Muscle of arm (tissue), 12 donors: ENCODE data around the gene MYO1F. TPM values are rescaled to one million over a fixed set of nuclear protein-coding genes. Genes with fewer than 3 reads are reported as not detected.
"Not testable (repeated sequence)": the region's sequence is repeated elsewhere in the genome, so short reads cannot be mapped to it uniquely, and the experiment has no call there.

Experiments used
- DNase-seq: peaks from one replicate; pipeline ENCODE4 v3.0.0-alpha.2; 2013
- polyA plus RNA-seq, 12 donors: library from polyadenylated mRNA; unstranded; fragments of 120-200 nt; gene quantifications; one replicate each; pipeline ENCODE4 v1.2.1, GENCODE V29; 2013; ENCODE audit not compliant: insufficient read length in 12 of 12

MYO1F gene
- polyA plus RNA-seq, 12 donors: 2.8 to 19.6 (median 3.8) TPM; not detected in 1

GRCh38 chr19:8566855-8567254 lies 10.4 kb downstream of the MYO1F start:
- no peak for DNase-seq

GRCh38 chr19:8564866-8565265 lies 12.4 kb downstream of the MYO1F start:
- DNase-seq: not testable (repeated sequence)

DNA sequence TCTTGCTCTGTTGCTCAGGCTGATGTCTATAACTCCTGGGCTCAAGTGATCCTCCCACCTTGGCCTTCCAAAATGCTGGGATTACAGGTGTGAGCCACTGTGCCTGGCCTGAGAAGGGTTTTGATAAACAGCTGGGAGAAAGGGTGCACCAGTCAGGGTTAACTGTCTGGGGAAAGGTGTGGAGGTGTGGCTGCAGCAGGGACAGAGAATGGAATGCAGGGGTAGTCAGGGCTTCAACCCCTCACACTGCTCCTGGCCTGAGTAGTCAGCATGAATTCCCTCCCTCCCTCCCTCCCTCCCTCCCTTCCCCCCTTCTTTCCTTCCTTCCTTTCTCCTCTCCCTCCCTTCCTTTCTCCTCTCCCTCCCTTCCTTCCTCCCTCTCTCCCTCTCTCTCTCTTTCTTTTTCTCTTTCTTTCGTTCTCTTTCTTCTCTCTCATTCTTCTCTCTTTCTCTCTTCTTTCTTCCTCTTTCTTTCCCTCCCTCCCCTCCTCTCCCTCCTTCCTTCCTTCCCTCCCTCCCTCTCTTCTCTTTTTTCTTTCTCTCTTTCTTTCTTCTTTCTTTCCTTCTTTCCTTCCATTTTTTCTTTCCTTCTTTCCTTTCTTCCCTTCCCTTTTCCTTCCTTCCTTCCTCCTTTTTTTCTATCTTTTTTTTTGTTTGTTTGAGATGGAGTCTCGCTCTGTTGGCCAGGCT lies 16.0 kb downstream of the MYO1F start:
- no peak for DNase-seq

DNA sequence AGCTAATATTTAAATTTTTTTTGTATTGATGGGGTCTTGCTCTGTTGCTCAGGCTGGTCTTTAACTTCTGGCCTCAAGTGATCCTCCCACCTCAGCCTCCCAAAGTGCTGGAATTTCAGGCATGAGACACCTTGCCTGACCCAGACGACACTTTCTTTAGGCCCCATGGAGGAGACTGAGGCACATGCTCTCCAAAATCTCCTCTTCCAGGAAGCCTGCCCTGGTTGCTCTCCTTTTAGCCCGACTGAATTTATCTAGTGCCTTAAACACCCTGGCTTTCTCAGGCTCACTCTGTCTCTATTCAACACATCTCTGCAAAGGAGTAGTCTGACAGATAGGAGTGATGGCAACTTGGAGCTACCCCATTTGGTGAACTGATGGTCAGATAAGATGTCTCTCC lies 18.9 kb downstream of the MYO1F start:
- DNase-seq: no peak

GRCh38 chr19:8557642-8558238 lies 19.5 kb downstream of the MYO1F start:
- DNase-seq: no peak

GRCh38 chr19:8553729-8554128 lies 23.5 kb downstream of the MYO1F start:
- not testable (repeated sequence) for DNase-seq

- no peak for DNase-seq
Measured at GRCh38 chr19:8552810-8553209, 24.4 kb downstream of the MYO1F start.

- no peak for DNase-seq
Measured at GRCh38 chr19:8550070-8550469, 27.2 kb downstream of the MYO1F start.

- DNase-seq: no peak
Measured at GRCh38 chr19:8545743-8546142, 31.5 kb downstream of the MYO1F start.

GRCh38 chr19:8544168-8544567 lies 33.1 kb downstream of the MYO1F start:
- DNase-seq: no peak

GRCh38 chr19:8539621-8540149 lies 37.6 kb downstream of the MYO1F start:
- no peak for DNase-seq

GRCh38 chr19:8537099-8537498 lies 40.1 kb downstream of the MYO1F start:
- DNase-seq: no peak

DNA sequence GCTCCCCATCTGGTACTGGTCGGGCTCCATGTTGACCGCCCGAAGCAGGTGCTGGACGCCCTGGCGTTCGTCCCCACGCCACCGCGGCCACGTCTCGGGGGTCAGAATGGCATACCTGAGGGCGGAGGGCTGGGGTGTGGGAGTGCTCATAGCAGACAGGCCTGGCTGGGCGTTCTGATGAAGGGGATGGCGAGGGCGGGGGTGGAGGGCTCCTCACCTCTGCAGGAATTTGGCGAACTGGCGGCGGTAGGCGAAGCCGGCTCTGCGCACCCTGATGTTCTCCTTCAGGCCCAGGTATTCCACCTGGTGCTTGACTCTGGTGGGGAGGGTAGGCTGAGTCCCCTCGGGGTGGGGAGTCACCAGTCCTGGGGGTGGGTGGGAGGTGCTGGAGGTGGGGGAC lies 41.0 kb downstream of the MYO1F start:
- no peak for DNase-seq

- DNase-seq: no peak
Measured at GRCh38 chr19:8532225-8532624, 45.0 kb downstream of the MYO1F start.

- DNase-seq: no peak
Measured at GRCh38 chr19:8531470-8531869, 45.8 kb downstream of the MYO1F start.

DNA sequence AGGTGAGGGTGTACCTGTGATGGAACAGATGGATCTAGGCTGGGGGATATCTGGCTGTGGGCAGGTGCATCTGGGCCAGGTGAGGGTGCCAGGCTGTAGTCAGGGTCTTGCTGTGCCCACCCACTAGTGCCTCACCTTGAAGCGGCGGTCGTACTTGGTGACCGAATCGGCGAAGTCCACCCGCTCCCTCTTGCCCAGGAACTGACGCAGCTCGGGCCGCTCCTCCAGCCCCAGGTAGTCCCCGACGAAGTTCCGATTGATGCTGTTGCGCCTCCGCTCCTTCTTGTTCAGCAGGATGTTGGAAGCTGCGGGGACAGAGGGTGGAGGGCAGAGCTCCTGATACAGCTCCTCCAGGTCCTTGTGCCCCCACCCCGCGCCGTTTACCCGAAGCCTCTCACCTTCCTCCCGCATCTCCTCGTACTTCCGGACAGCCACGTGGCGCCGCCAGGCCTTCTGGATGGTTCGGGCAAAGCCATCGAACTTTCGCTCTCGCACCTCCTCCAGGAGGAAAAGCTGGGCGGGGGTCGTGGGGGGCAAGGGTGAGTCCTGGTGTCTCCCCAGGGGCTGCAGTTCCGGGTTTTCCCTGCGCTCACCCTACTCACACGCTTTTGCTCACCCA lies 47.1 kb downstream of the MYO1F start:
- DNase-seq: no peak

GRCh38 chr19:8529369-8530006 lies 47.8 kb downstream of the MYO1F start:
- DNase-seq: no peak

DNA sequence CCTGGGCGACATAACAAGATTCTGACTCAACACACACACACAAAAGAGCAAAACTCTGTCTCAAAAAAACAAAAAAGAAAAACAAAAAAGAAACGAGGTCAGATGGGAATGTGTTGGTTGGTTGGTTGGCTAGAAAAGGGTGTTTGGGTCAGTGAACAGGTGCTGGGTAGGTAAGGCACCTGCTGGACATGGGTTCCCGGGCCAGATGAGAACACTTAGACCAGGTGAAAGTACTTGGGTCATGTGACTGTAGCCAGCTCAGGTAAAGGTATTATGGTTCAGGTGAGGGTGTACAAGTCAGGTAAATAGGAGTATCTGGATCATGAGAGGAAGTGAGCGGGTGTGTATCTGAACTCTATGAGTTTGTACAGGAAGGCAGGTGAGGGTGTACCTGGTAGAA lies 48.7 kb downstream of the MYO1F start:
- no peak for DNase-seq

- DNase-seq: peak; percentile 94
Measured at GRCh38 chr19:8526345-8527091, 50.7 kb downstream of the MYO1F start.

- DNase-seq: no peak
Measured at GRCh38 chr19:8525401-8525684, 51.9 kb downstream of the MYO1F start.

DNA sequence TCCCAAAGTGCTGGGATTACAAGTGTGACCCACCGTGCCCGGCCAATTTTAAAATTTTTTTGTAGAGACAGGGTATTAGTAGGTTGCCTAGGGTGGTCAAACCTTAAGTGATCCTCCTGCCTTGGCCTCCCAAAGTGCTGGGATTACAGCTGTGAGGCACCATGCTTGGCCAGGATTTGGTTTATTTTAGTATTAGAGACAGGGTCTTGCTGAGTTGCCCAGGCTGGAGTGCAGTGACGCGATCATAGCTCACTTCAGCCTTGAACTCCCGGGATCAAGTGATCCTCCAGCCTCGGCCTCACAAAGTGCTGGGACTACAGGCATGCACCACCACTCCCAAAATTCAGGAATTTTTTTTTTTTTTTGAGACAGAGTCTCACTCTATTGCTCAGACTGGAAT lies 57.9 kb downstream of the MYO1F start:
- DNase-seq: no peak

- DNase-seq: no peak
Measured at GRCh38 chr19:8518536-8518935, 58.7 kb downstream of the MYO1F start.
